GM23338 (cell line): ENCODE measurements around the gene GRIA1. TPM values are rescaled to one million over a fixed set of nuclear protein-coding genes. Genes with fewer than 3 reads are reported as not detected.

Experiments used
- ATAC-seq: fragments of 200-7000 bp; cut with Tn5 transposase; 3 replicates; pipeline ENCODE4 v1.9.1; 2020
- DNase-seq: peaks from one replicate; pipeline ENCODE4 v3.0.0-alpha.2; 2015; ENCODE audit warnings: low spot score
- H2AFZ ChIP-seq: fragments of 200-600 bp; sonication (generic); 2 replicates; pipeline ENCODE4 v1.8.0; 2016; ENCODE audit warnings: antibody characterized with exemption, mild to moderate bottlenecking, moderate library complexity
- H3F3A ChIP-seq: fragments of 200-600 bp; sonication (generic); replicated peaks from 2 replicates; pipeline ENCODE4 v1.8.0; 2017; ENCODE audit warnings: antibody characterized with exemption, mixed run types, low read depth
- H3K27ac ChIP-seq: fragments of 200-600 bp; sonication (generic); 2 replicates; pipeline ENCODE4 v1.6.1; 2016; ENCODE audit warnings: low read depth
- H3K27me3 ChIP-seq: fragments of 200-600 bp; sonication (generic); 2 replicates; pipeline ENCODE4 v1.8.0; 2016; ENCODE audit warnings: mild to moderate bottlenecking, mixed run types, moderate library complexity; ENCODE audit not compliant: insufficient read depth
- H3K36me3 ChIP-seq: fragments of 200-600 bp; sonication (generic); 2 replicates; pipeline ENCODE4 v1.8.0; 2016; ENCODE audit warnings: mild to moderate bottlenecking; ENCODE audit not compliant: insufficient read depth
- H3K4me1 ChIP-seq: fragments of 200-600 bp; sonication (generic); 2 replicates; pipeline ENCODE4 v1.8.0; 2016; ENCODE audit warnings: mild to moderate bottlenecking, moderate library complexity; ENCODE audit not compliant: insufficient read depth
- H3K4me2 ChIP-seq: fragments of 200-600 bp; sonication (generic); 2 replicates; pipeline ENCODE4 v1.7.1; 2017; ENCODE audit warnings: mixed run types
- H3K4me3 ChIP-seq: fragments of 200-600 bp; sonication (generic); 2 replicates; pipeline ENCODE4 v1.6.1; 2016; ENCODE audit warnings: mixed run types
- H3K79me2 ChIP-seq: fragments of 200-600 bp; sonication (generic); replicated peaks from 2 replicates; pipeline ENCODE4 v1.8.0; 2017; ENCODE audit warnings: mild to moderate bottlenecking; ENCODE audit not compliant: insufficient read depth
- H3K9me2 ChIP-seq: fragments of 200-600 bp; sonication (generic); 2 replicates; pipeline ENCODE4 v1.8.0; 2017; ENCODE audit not compliant: insufficient read depth
- H4K20me1 ChIP-seq: fragments of 200-600 bp; sonication (generic); replicated peaks from 2 replicates; pipeline ENCODE4 v1.8.0; 2017; ENCODE audit warnings: mild to moderate bottlenecking; ENCODE audit not compliant: insufficient read depth
- H3K27ac Mint-ChIP-seq: 2 replicates; pipeline ENCODE4 v1.8.0; 2020; ENCODE audit warnings: inconsistent platforms, mild to moderate bottlenecking, moderate library complexity, mixed read lengths
- H3K27me3 Mint-ChIP-seq: 3 replicates; pipeline ENCODE4 v1.8.0; 2022; ENCODE audit warnings: low read depth, mild to moderate bottlenecking, moderate library complexity, mixed read lengths, inconsistent platforms; ENCODE audit not compliant: insufficient read depth, poor library complexity
- H3K36me3 Mint-ChIP-seq: 3 replicates; pipeline ENCODE4 v1.8.0; 2021; ENCODE audit warnings: low read depth, mild to moderate bottlenecking, inconsistent platforms, moderate library complexity, mixed read lengths
- H3K4me1 Mint-ChIP-seq: 3 replicates; pipeline ENCODE4 v1.8.0; 2020; ENCODE audit warnings: mild to moderate bottlenecking, inconsistent platforms, mixed read lengths
- H3K4me3 Mint-ChIP-seq: 3 replicates; pipeline ENCODE4 v1.8.0; 2021; ENCODE audit warnings: moderate library complexity, mild to moderate bottlenecking, inconsistent platforms, mixed read lengths
- H3K9me3 Mint-ChIP-seq: 3 replicates; pipeline ENCODE4 v1.8.0; 2020; ENCODE audit warnings: moderate library complexity, mild to moderate bottlenecking, inconsistent platforms, mixed read lengths
- CREB1 ChIP-seq: fragments of 250-450 bp; sonication (Bioruptor Pico); IDR thresholded peaks from 2 replicates; pipeline ENCODE4 v1.5.0; 2020; ENCODE audit warnings: low read depth, mild to moderate bottlenecking, moderate library complexity
- CTCF ChIP-seq, 2 experiments: fragments of 200-600 bp in 1 of 2; sonication (generic) in 1 of 2; conservative IDR thresholded peaks; 2 replicates each; pipeline versions ENCODE4 v1.5.1 to v1.6.1; 2016 to 2017; ENCODE audit warnings: antibody characterized with exemption in 2 of 2, low read depth in 2 of 2, mild to moderate bottlenecking in 2 of 2, moderate library complexity in 1 of 2
- ETS1 ChIP-seq: IDR thresholded peaks from 2 replicates; pipeline ENCODE4 v1.6.1; 2016; ENCODE audit warnings: antibody characterized with exemption
- EZH2 ChIP-seq: fragments of 200-600 bp; sonication (generic); IDR thresholded peaks from one replicate; pipeline ENCODE4 v1.8.0; 2017; ENCODE audit warnings: antibody characterized with exemption, mild to moderate bottlenecking, low read depth; ENCODE audit not compliant: unreplicated experiment
- JUNB ChIP-seq: IDR thresholded peaks from one replicate; pipeline ENCODE4 v1.6.1; 2016; ENCODE audit warnings: antibody characterized with exemption; ENCODE audit not compliant: unreplicated experiment
- NANOG ChIP-seq: IDR thresholded peaks from 2 replicates; pipeline ENCODE4 v1.6.1; 2016; ENCODE audit warnings: antibody characterized with exemption, borderline replicate concordance
- POLR2AphosphoS5 ChIP-seq: IDR thresholded peaks from 2 replicates; pipeline ENCODE4 v1.6.1; 2016; ENCODE audit warnings: antibody characterized with exemption, low read depth
- REST ChIP-seq: IDR thresholded peaks from one replicate; pipeline ENCODE4 v1.6.1; 2018; ENCODE audit warnings: antibody characterized with exemption; ENCODE audit not compliant: unreplicated experiment
- STAT1 ChIP-seq: IDR thresholded peaks from one replicate; pipeline ENCODE4 v1.6.1; 2016; ENCODE audit warnings: antibody characterized with exemption; ENCODE audit not compliant: unreplicated experiment
- ZNF114 ChIP-seq: fragments of 250-450 bp; sonication (Bioruptor Pico); IDR thresholded peaks from 2 replicates; pipeline ENCODE4 v1.5.0; 2020; ENCODE audit warnings: mild to moderate bottlenecking, moderate library complexity
- ZNF331 ChIP-seq: fragments of 250-450 bp; sonication (Bioruptor Pico); IDR thresholded peaks from 2 replicates; pipeline ENCODE4 v1.5.0; 2020; ENCODE audit warnings: low read depth, mild to moderate bottlenecking, moderate library complexity
- ZNF462 ChIP-seq: fragments of 250-450 bp; sonication (Bioruptor Pico); IDR thresholded peaks from 2 replicates; pipeline ENCODE4 v1.5.0; 2020; ENCODE audit warnings: mild to moderate bottlenecking, moderate library complexity
- polyA plus RNA-seq: library from polyadenylated mRNA; unstranded; fragments of >200 nt; fragmentation: Nextera tagmentation; extraction: Ambion mirVana; gene quantifications from 2 replicates; pipeline ENCODE4 v1.2.1, GENCODE V29; 2016
- total RNA-seq: library from RNA; depleted of rRNA; stranded (reverse); fragments of >200 nt; shearing (Covaris generic); gene quantifications from 2 replicates; pipeline ENCODE4 v1.2.3, GENCODE V29; 2014

The GRIA1 gene
- total and polyA plus RNA-seq, 2 experiments from 2014 or later: 1.0 to 1.7 TPM

GRCh38 chr5:153702265-153702664, 211.8 kb downstream of the GRIA1 start:
- H3K4me3 Mint-ChIP-seq: no peak overlapping the region
- no peaks in the 10 kb centered on the region; the same call in 2 of the 3 replicates for H3K36me3 Mint-ChIP-seq
- peaks cover 2% of the 10 kb centered on the region for H3K27me3 Mint-ChIP-seq
- ATAC-seq (no peak), DNase-seq (no peak)
- Histone ChIP-seq H3K36me3 (no peaks in the 10 kb centered on the region), H3K4me1 (0 out of 2 replicates have a peak, but pooled peaks cover 2% of the 10 kb centered on the region), H2AFZ (no peak overlapping the region), H3K4me2 (no peak overlapping the region), H3F3A (no peaks in the 10 kb centered on the region), H3K79me2 (no peaks in the 10 kb centered on the region), H3K4me3 (no peak overlapping the region), H3K27me3 (no peaks in the 10 kb centered on the region), H3K27ac (no peak overlapping the region), H3K9me2 (peaks cover 6% of the 10 kb centered on the region), H4K20me1 (no peaks in the 10 kb centered on the region)
- H3K9me3 Mint-ChIP-seq: no peaks in the 10 kb centered on the region
- H3K27ac Mint-ChIP-seq: no peak overlapping the region
- no peak for TF ChIP-seq CTCF (conservative IDR thresholded peaks at IDR 0.05; ENCODE audit: low read depth in 2 of 2)
- no peak for TF ChIP-seq REST
- TF ChIP-seq NANOG: no peak
- TF ChIP-seq EZH2: no peak
- no peak for TF ChIP-seq JUNB
- TF ChIP-seq STAT1: no peak
- no peak for TF ChIP-seq ZNF462 (CRISPR knock-in tag)
- TF ChIP-seq POLR2AphosphoS5: no peak
- TF ChIP-seq CREB1: no peak
- no peak for TF ChIP-seq ZNF331 (CRISPR knock-in tag)
- TF ChIP-seq ETS1: no peak
- TF ChIP-seq ZNF114: no peak
- H3K4me1 Mint-ChIP-seq: peaks cover 13% of the 10 kb centered on the region
